A204.1 (cell line): ENCODE measurements around the gene KMT2E.
A peak's percentile ranks its signal among the peaks of the same experiment; 100 is the strongest.

ENCODE experiments used
- FAIRE-seq: peaks from 2 replicates; lab custom pipeline; 2012; peaks lifted over from hg19 to GRCh38; lab: Jason Lieb, UNC

The KMT2E gene

GRCh38 chr7:105009667-105010503 lies 4.1 kb upstream of the KMT2E start:
- no peak for FAIRE-seq

GRCh38 chr7:105010504-105011130 lies 3.4 kb upstream of the KMT2E start:
- FAIRE-seq, result no peak

- no peak for FAIRE-seq
These were observed 2.7 kb upstream of the KMT2E start for GRCh38 chr7:105011141-105011830.

GRCh38 chr7:105011831-105012502 lies 2.0 kb upstream of the KMT2E start:
- no peak for FAIRE-seq

- FAIRE-seq, result peak; percentile 82
These were observed 1.3 kb upstream of the KMT2E start for GRCh38 chr7:105012503-105013220.

GRCh38 chr7:105013221-105013815 lies 687 bp upstream of the KMT2E start:
- FAIRE-seq, result no peak

- FAIRE-seq, result no peak
These were observed 836 bp downstream of the KMT2E start for GRCh38 chr7:105014693-105015389.

- FAIRE-seq, result no peak
These were observed 1.5 kb downstream of the KMT2E start for GRCh38 chr7:105015390-105015965.

- peak; percentile 67 for FAIRE-seq
These were observed 2.2 kb downstream of the KMT2E start for GRCh38 chr7:105016068-105016708.

GRCh38 chr7:105016709-105017656 lies 3.0 kb downstream of the KMT2E start:
- FAIRE-seq, result peak; percentile 69

- FAIRE-seq, result peak; percentile 68
These were observed 3.8 kb downstream of the KMT2E start for GRCh38 chr7:105017657-105018365.

GRCh38 chr7:105019269-105019668 lies 5.3 kb downstream of the KMT2E start:
- no peak for FAIRE-seq

GRCh38 chr7:105020926-105021325 lies 6.9 kb downstream of the KMT2E start:
- no peak for FAIRE-seq

- no peak for FAIRE-seq
These were observed 7.3 kb downstream of the KMT2E start for GRCh38 chr7:105021352-105021751.

- peak; percentile 70 for FAIRE-seq
These were observed 8.0 kb downstream of the KMT2E start for GRCh38 chr7:105021967-105022366.

GRCh38 chr7:105022458-105022857 lies 8.5 kb downstream of the KMT2E start:
- FAIRE-seq, result peak; percentile 80

GRCh38 chr7:105024734-105025133 lies 10.7 kb downstream of the KMT2E start:
- FAIRE-seq, result no peak

GRCh38 chr7:105026750-105027149 lies 12.7 kb downstream of the KMT2E start:
- no peak for FAIRE-seq
